ENCODE measurements around the gene RPL38. TPM values are rescaled to one million over a fixed set of nuclear protein-coding genes. Genes with fewer than 3 reads are reported as not detected.

RPL38 gene
- polyA plus RNA-seq, 1 experiment = 1,841 TPM

GRCh38 chr17:74253036-74253435 is 49.6 kb downstream of the RPL38 start:
- CTCF ChIA-PET = no interaction called here
- DNase-seq (ENCODE audit: low read depth) = no peak
- Histone ChIP-seq H3K27me3 (ENCODE audit: control insufficient read depth, insufficient read depth, low read length) (no peaks in the 10 kb centered on the region), H3K4me3 (ENCODE audit: low read depth, low read length) (no peak overlapping the region), H3K36me3 (ENCODE audit: control insufficient read depth, insufficient read depth, low read length) (no peaks in the 10 kb centered on the region)
- TF ChIP-seq CTCF (IDR thresholded peaks at IDR 0.05; ENCODE audit: insufficient read depth, low read depth, low read length) = no peak
- POLR2A ChIA-PET = no interaction called here

GRCh38 chr17:74257311-74257710 is 53.8 kb downstream of the RPL38 start:
- Histone ChIP-seq H3K27me3 (ENCODE audit: control insufficient read depth, insufficient read depth, low read length) (no peaks in the 10 kb centered on the region), H3K36me3 (ENCODE audit: control insufficient read depth, insufficient read depth, low read length) (no peaks in the 10 kb centered on the region), H3K4me3 (ENCODE audit: low read depth, low read length) (no peak overlapping the region)
- CTCF ChIA-PET = no interaction called here
- POLR2A ChIA-PET = no interaction called here
- no peak for TF ChIP-seq CTCF (IDR thresholded peaks at IDR 0.05; ENCODE audit: insufficient read depth, low read depth, low read length)
- no peak for DNase-seq (ENCODE audit: low read depth)

- no peaks in the 10 kb centered on the region for H3K36me3 ChIP-seq (ENCODE audit: control insufficient read depth, insufficient read depth, low read length)
- H3K4me3 ChIP-seq (ENCODE audit: low read depth, low read length) = no peak overlapping the region
- no peak for TF ChIP-seq CTCF (IDR thresholded peaks at IDR 0.05; ENCODE audit: insufficient read depth, low read depth, low read length)
- H3K27me3 ChIP-seq (ENCODE audit: control insufficient read depth, insufficient read depth, low read length) = no peaks in the 10 kb centered on the region
- CTCF ChIA-PET = interaction anchor here (0.6 kb wide), 1 partner anchor 23 kb away, joined by 4 read pairs; no protein-coding TSS in a partner anchor
- DNase-seq (ENCODE audit: low read depth) = no peak
- POLR2A ChIA-PET = no interaction called here
Observed at GRCh38 chr17:74259667-74260524, 56.4 kb downstream of the RPL38 start.

Other genes starting within 250 kb of the RPL38 start
- gene TTYH2, start 9.9 kb downstream of the RPL38 start, polyA plus RNA-seq (2011; rRNA removed) = 1.0 and 2.7 TPM in 2 replicates
- not detected in 2 replicates for gene DNAI2, start 70.6 kb downstream of the RPL38 start, polyA plus RNA-seq (2011; rRNA removed)
- gene KIF19, start 122.5 kb downstream of the RPL38 start, polyA plus RNA-seq (2011; rRNA removed) = not detected in 2 replicates
- not detected in 2 replicates for gene BTBD17, start 158.2 kb downstream of the RPL38 start, polyA plus RNA-seq (2011; rRNA removed)
- not detected in 2 replicates for gene GPR142, start 163.8 kb downstream of the RPL38 start, polyA plus RNA-seq (2011; rRNA removed)
- gene GPRC5C, start 228.4 kb downstream of the RPL38 start, polyA plus RNA-seq (2011; rRNA removed) = 0.06 and 0.33 TPM in 2 replicates

Data from BJ (cell line).